H1 (cell line): ENCODE results near the gene ZFYVE16.

Experiments
- CBX5 ChIP-seq: fragments of 300-800, 300-1000 bp; sonication (generic); IDR thresholded peaks from 2 replicates; pipeline ENCODE4 v1.7.1; 2016; ENCODE audit warnings: antibody characterized with exemption, low read length, low read depth
- JUND ChIP-seq: IDR thresholded peaks from 2 replicates; pipeline ENCODE4 v1.6.1; 2011; ENCODE audit warnings: mild to moderate bottlenecking, improper control_type of control experiment, low read length
- POLR2A ChIP-seq, 2 experiments: IDR thresholded peaks; 1 replicate in 1 of 2; 2 replicates in 1 of 2; pipeline ENCODE4 v1.6.1; 2011; ENCODE audit warnings: low read depth in 2 of 2, low read length in 2 of 2, mild to moderate bottlenecking in 2 of 2; ENCODE audit errors: control extremely low read depth in 1 of 2

GRCh38 chr5:80374188-80374587, 33.7 kb upstream of the ZFYVE16 start:
- no peak for TF ChIP-seq CBX5
- TF ChIP-seq JUND: no peak
- TF ChIP-seq POLR2A (IDR thresholded peaks at IDR 0.05; ENCODE audit: control extremely low read depth in 1 of 2, low read depth in 2 of 2, low read length in 2 of 2): no peak
